ENCODE results near the gene BEAN1.

GRCh38 chr16:66475232-66475631, 48.1 kb downstream of the BEAN1 start:
- TF ChIP-seq CTCF (IDR thresholded peaks at IDR 0.05) (no peak), POLR2A (IDR thresholded peaks at IDR 0.05) (no peak), EP300 (IDR thresholded peaks at IDR 0.05; ENCODE audit: low read depth) (no peak), POLR2AphosphoS5 (IDR thresholded peaks at IDR 0.05) (no peak)

Measured in transverse colon (tissue), 4 donors.